Heart left ventricle (tissue), 13 donors: ENCODE measurements around the gene TXNRD3.

Source experiments
- POLR2A ChIP-seq, 2 donors: fragments of 450-650 bp; IDR thresholded peaks; one replicate each; pipeline ENCODE4 v1.6.1; 2017; ENCODE audit warnings: antibody characterized with exemption in 2 of 2, mild to moderate bottlenecking in 2 of 2, moderate library complexity in 2 of 2
- TF ChIP-seq, protein P1 (sequence below), 12 donors: fragments of 200-600 bp; sonication (generic) in 4 of 12; IDR thresholded peaks; one replicate each; pipeline versions ENCODE4 v1.5.0 to v1.8.0; 2018 to 2022; ENCODE audit warnings: antibody characterized with exemption in 12 of 12, mild to moderate bottlenecking in 5 of 12
- donor health status: ischemic (EF 13 %, LVEDD 7.1; RV severe dilation, severe dysfunction).
- donor health status: DM: no; HTN: yes; CAD: no.
- donor health status: DM: no; HTN: no; CAD: no.
- donor health status: ischemic (EF 25% LVEDD 6.9; RV normal size, moderate dysfunction).
- donor health status: ischemic (EF 25% LVEDD 5.7; RV mildly dilated, moderate dysfunction).
- donor health status: ischemic (EF 35%, LVEDD 5.7; RV mildly dilated, moderate dysfunction).
- donor health status: nonischemic (EF 11% LVEDD 7.7; RV severe dilation, severe dysfunction).
- donor health status: DM: yes; HTN: yes; CAD: no.
- donor health status: PGD.
- donor health status: ischemic (EF 29% LVEDD 5.4; RV normal size, mild dysfunction).
- donor health status: nonischemic (EF 23%, LVEDD 6.1; RV moderate dilation, normal function).

GRCh38 chr3:126606001-126606400, 48.9 kb downstream of the TXNRD3 start:
- TF ChIP-seq, protein P1, sequence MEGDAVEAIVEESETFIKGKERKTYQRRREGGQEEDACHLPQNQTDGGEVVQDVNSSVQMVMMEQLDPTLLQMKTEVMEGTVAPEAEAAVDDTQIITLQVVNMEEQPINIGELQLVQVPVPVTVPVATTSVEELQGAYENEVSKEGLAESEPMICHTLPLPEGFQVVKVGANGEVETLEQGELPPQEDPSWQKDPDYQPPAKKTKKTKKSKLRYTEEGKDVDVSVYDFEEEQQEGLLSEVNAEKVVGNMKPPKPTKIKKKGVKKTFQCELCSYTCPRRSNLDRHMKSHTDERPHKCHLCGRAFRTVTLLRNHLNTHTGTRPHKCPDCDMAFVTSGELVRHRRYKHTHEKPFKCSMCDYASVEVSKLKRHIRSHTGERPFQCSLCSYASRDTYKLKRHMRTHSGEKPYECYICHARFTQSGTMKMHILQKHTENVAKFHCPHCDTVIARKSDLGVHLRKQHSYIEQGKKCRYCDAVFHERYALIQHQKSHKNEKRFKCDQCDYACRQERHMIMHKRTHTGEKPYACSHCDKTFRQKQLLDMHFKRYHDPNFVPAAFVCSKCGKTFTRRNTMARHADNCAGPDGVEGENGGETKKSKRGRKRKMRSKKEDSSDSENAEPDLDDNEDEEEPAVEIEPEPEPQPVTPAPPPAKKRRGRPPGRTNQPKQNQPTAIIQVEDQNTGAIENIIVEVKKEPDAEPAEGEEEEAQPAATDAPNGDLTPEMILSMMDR (IDR thresholded peaks at IDR 0.05): no peak
- no peak for TF ChIP-seq POLR2A (IDR thresholded peaks at IDR 0.05)
